PC-3 (cell line): ENCODE measurements around the gene PTPRD. TPM values are rescaled to one million over a fixed set of nuclear protein-coding genes. Genes with fewer than 3 reads are reported as not detected.
A peak's percentile ranks its signal among the peaks of the same experiment; 100 is the strongest.

Experiments
- ATAC-seq: fragments of 200-7000 bp; cut with Tn5 transposase; 2 replicates; pipeline ENCODE4 v1.9.1; 2020; ENCODE audit warnings: mild to moderate bottlenecking, moderate library complexity
- BruUV-seq: library from RNA; stranded (reverse); fragments of 400-500 nt; replicated peaks from 2 replicates; lab custom pipeline; 2021; lab: Mats Ljungman, UMichigan
- CTCF ChIA-PET: fragments of 300-600 bp; sonication (Branson Sonifier 250); formaldehyde crosslinking; loops from one replicate; lab custom pipeline; 2022; ENCODE audit warnings: antibody characterized with exemption; lab: Charles Lee
- POLR2A ChIA-PET: fragments of 300-600 bp; sonication (Branson Sonifier 250); formaldehyde crosslinking; loops from one replicate; lab custom pipeline; 2022; ENCODE audit warnings: antibody characterized with exemption; ENCODE audit not compliant: unreplicated experiment; lab: Charles Lee
- DNase-seq: peaks from one replicate; pipeline ENCODE4 v3.0.0-alpha.2; 2015
- H2AFZ ChIP-seq: fragments of 300-600 bp; sonication (generic); 2 replicates; pipeline ENCODE4 v1.6.0; 2016; ENCODE audit warnings: antibody characterized with exemption, low read length
- H3F3A ChIP-seq: fragments of 300-600 bp; sonication (generic); one replicate; pipeline ENCODE4 v1.6.0; 2017; ENCODE audit warnings: antibody characterized with exemption, low read length, control low read depth, mild to moderate bottlenecking; ENCODE audit not compliant: unreplicated experiment
- H3K27ac ChIP-seq: fragments of 300-600 bp; sonication (generic); 2 replicates; pipeline ENCODE4 v1.5.1; 2016; ENCODE audit warnings: mild to moderate bottlenecking, low read length
- H3K27me3 ChIP-seq: fragments of 300-600 bp; sonication (generic); 2 replicates; pipeline ENCODE4 v1.6.1; 2016; ENCODE audit warnings: low read length, mixed read lengths
- H3K36me3 ChIP-seq: fragments of 300-600 bp; sonication (generic); 2 replicates; pipeline ENCODE4 v1.6.1; 2016; ENCODE audit warnings: low read depth, mixed run types, low read length, mixed read lengths
- H3K4me1 ChIP-seq: fragments of 300-600 bp; sonication (generic); 2 replicates; pipeline ENCODE4 v1.5.1; 2016; ENCODE audit warnings: low read length; ENCODE audit not compliant: insufficient read depth
- H3K4me2 ChIP-seq: fragments of 300-600 bp; sonication (generic); 2 replicates; pipeline ENCODE4 v1.6.0; 2016; ENCODE audit warnings: low read length
- H3K4me3 ChIP-seq: fragments of 300-600 bp; sonication (generic); 2 replicates; pipeline ENCODE4 v1.5.1; 2016; ENCODE audit warnings: mild to moderate bottlenecking, low read length, mixed read lengths
- H3K79me2 ChIP-seq: fragments of 300-600 bp; sonication (generic); 2 replicates; pipeline ENCODE4 v1.6.1; 2017; ENCODE audit warnings: low read length, mixed read lengths
- H3K9ac ChIP-seq: fragments of 300-600 bp; sonication (generic); 2 replicates; pipeline ENCODE4 v1.6.0; 2016; ENCODE audit warnings: mild to moderate bottlenecking, low read length
- H3K9me2 ChIP-seq: fragments of 300-600 bp; sonication (generic); replicated peaks from 2 replicates; pipeline ENCODE4 v1.6.1; 2016; ENCODE audit warnings: mixed run types, low read length, mixed read lengths
- H3K9me3 ChIP-seq: fragments of 300-600 bp; sonication (generic); 2 replicates; pipeline ENCODE4 v1.6.1; 2016; ENCODE audit warnings: low read length, mixed read lengths
- H4K20me1 ChIP-seq: fragments of 300-600 bp; sonication (generic); 2 replicates; pipeline ENCODE4 v1.6.1; 2016; ENCODE audit warnings: low read length, mixed read lengths
- EZH2 ChIP-seq: fragments of 300-600 bp; sonication (generic); IDR thresholded peaks from one replicate; pipeline ENCODE4 v1.6.1; 2017; ENCODE audit warnings: antibody characterized with exemption, mild to moderate bottlenecking, low read length; ENCODE audit not compliant: unreplicated experiment
- EZH2phosphoT487 ChIP-seq: fragments of 300-600 bp; sonication (generic); IDR thresholded peaks from 2 replicates; pipeline ENCODE4 v1.6.1; 2018; ENCODE audit warnings: mild to moderate bottlenecking, antibody characterized with exemption, low read length, borderline replicate concordance
- intact Hi-C: fragments of 100-400 bp; cut with micrococcal nuclease; formaldehyde crosslinking; loops from 2 replicates; pipeline ENCODE4 v1.9.0; 2023
- total RNA-seq: library from RNA; depleted of rRNA; stranded (reverse); fragments of >200 nt; gene quantifications from 2 replicates; pipeline ENCODE4 v1.2.3, GENCODE V29; 2014
- TF ChIP-seq, protein P1 (sequence below): fragments of 300-600 bp; sonication (generic); conservative IDR thresholded peaks from 2 replicates; pipeline ENCODE4 v1.5.1; 2017; ENCODE audit warnings: antibody characterized with exemption, low read depth, mild to moderate bottlenecking, low read length

Gene PTPRD
- total RNA-seq, 1 experiment from 2014 or later = not detected

DNA sequence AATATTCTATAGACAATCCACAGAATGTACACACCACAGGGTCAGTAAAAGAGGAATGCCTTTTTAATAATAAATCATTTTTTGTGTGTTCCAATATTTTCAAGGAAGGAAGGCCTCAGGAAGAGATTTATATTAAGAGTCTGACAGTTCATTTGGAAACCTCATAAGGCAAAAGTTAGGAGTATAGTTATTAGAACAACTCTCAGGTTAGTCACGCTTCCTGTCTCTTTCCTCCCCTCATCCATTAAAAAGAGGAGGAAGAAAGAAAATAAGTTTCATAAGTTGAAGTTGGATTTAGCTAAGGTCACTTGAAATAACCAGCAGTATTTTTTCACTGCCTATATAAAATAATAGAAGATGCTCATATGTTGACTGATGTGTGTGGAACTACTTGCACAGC, 863.2 kb downstream of the PTPRD start:
- H4K20me1 ChIP-seq = no peaks in the 10 kb centered on the region
- H3K9me2 ChIP-seq = no peaks in the 10 kb centered on the region
- H3K36me3 ChIP-seq = no peaks in the 10 kb centered on the region
- DNase-seq (no peak), ATAC-seq (no peak)
- no peaks in the 10 kb centered on the region for H3K27me3 ChIP-seq
- TF ChIP-seq EZH2 (no peak), EZH2phosphoT487 (no peak)
- TF ChIP-seq, protein P1, sequence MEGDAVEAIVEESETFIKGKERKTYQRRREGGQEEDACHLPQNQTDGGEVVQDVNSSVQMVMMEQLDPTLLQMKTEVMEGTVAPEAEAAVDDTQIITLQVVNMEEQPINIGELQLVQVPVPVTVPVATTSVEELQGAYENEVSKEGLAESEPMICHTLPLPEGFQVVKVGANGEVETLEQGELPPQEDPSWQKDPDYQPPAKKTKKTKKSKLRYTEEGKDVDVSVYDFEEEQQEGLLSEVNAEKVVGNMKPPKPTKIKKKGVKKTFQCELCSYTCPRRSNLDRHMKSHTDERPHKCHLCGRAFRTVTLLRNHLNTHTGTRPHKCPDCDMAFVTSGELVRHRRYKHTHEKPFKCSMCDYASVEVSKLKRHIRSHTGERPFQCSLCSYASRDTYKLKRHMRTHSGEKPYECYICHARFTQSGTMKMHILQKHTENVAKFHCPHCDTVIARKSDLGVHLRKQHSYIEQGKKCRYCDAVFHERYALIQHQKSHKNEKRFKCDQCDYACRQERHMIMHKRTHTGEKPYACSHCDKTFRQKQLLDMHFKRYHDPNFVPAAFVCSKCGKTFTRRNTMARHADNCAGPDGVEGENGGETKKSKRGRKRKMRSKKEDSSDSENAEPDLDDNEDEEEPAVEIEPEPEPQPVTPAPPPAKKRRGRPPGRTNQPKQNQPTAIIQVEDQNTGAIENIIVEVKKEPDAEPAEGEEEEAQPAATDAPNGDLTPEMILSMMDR = no peak
- H3K9me3 ChIP-seq = no peaks in the 10 kb centered on the region
- no peaks in the 10 kb centered on the region for H3K4me1 ChIP-seq
- no peak overlapping the region for H2AFZ ChIP-seq
- H3K9ac ChIP-seq = no peak overlapping the region
- no peaks in the 10 kb centered on the region for H3F3A ChIP-seq
- H3K79me2 ChIP-seq = no peaks in the 10 kb centered on the region
- H3K27ac ChIP-seq = no peak overlapping the region
- intact Hi-C loops = no loop called here
- no peak overlapping the region for H3K4me3 ChIP-seq
- BruUV-seq = no TSS peak
- ChIA-PET POLR2A (no interaction called here), CTCF (no interaction called here)
- no peak overlapping the region for H3K4me2 ChIP-seq

DNA sequence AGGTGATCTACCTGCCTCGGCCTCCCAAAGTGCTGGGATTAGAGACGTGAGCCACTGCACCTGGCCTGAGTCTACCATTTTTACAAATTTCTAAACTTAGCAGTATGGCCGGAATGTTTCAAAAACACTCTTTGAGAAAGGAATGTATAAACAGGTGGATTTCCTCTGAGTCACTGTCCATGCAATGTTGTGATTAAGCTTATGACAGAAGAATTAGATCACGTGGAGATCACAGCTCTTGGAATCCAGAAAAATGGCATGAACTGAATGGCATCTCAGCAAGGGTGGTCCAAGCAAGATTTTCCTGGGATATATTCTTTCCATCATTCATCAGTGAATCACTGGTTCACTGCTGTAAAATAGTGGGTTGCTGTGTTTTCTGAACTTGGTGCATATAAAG, 865.0 kb downstream of the PTPRD start:
- intact Hi-C loops = no loop called here
- ATAC-seq (peak; percentile 66), DNase-seq (peak; percentile 31)
- BruUV-seq = no TSS peak
- Histone ChIP-seq H3K27ac (no peak overlapping the region), H3K4me2 (no peak overlapping the region), H3F3A (no peaks in the 10 kb centered on the region), H4K20me1 (no peaks in the 10 kb centered on the region), H3K27me3 (no peaks in the 10 kb centered on the region), H3K4me3 (no peak overlapping the region), H3K9me3 (no peaks in the 10 kb centered on the region), H2AFZ (no peak overlapping the region), H3K36me3 (no peaks in the 10 kb centered on the region), H3K9ac (no peak overlapping the region), H3K4me1 (no peaks in the 10 kb centered on the region), H3K79me2 (no peaks in the 10 kb centered on the region), H3K9me2 (no peaks in the 10 kb centered on the region)
- ChIA-PET CTCF (interaction anchor here (0.6 kb wide), 1 partner anchor 44 kb away, joined by 4 read pairs; no protein-coding TSS in a partner anchor), POLR2A (no interaction called here)
- TF ChIP-seq EZH2 (no peak), EZH2phosphoT487 (no peak)
- TF ChIP-seq, protein P1 = no peak

DNA sequence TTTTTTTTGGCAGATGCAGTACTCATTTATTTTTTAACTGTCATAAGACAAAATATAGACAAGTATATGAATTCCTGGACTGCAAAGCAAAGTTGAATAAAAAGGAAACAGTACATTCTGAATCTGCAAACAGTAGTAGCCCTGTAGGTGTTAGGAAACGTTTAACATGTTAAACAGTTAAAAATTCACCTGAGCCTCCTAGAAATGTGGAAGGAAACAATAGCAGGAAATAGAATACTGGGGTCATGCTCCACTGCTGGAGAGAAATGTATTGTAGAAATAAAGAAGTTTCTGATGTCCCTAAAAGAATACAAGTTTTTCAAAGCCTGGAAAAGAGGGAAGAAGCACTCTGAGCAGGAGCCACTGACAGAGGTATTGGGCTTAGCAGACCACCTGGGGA, 866.0 kb downstream of the PTPRD start:
- no peak for ATAC-seq

More for the DNA sequence above, 866.0 kb downstream of the PTPRD start:
- no peaks in the 10 kb centered on the region for H3K36me3 ChIP-seq
- no peak overlapping the region for H3K9ac ChIP-seq
- H3K9me2 ChIP-seq = no peaks in the 10 kb centered on the region
- DNase-seq = no peak
- intact Hi-C loops = no loop called here
- no peaks in the 10 kb centered on the region for H3K4me1 ChIP-seq
- TF ChIP-seq EZH2 (no peak), EZH2phosphoT487 (no peak)
- TF ChIP-seq, protein P1 = no peak
- H3K27me3 ChIP-seq = no peaks in the 10 kb centered on the region
- H2AFZ ChIP-seq = no peak overlapping the region
- no peak overlapping the region for H3K4me3 ChIP-seq
- BruUV-seq = no TSS peak
- CTCF ChIA-PET = no interaction called here
- POLR2A ChIA-PET = no interaction called here
- H3K79me2 ChIP-seq = no peaks in the 10 kb centered on the region
- no peak overlapping the region for H3K4me2 ChIP-seq
- no peaks in the 10 kb centered on the region for H4K20me1 ChIP-seq
- no peaks in the 10 kb centered on the region for H3F3A ChIP-seq
- no peak overlapping the region for H3K27ac ChIP-seq
- H3K9me3 ChIP-seq = no peaks in the 10 kb centered on the region
